Transverse colon (tissue), 4 donors: ENCODE measurements around the gene FNTB. TPM values are rescaled to one million over a fixed set of nuclear protein-coding genes. Genes with fewer than 3 reads are reported as not detected.

ENCODE experiments used
- DNase-seq: peaks from one replicate; pipeline ENCODE4 v3.0.0-alpha.2; 2019
- H3K27ac ChIP-seq, 4 donors: fragments of 200-600 bp; sonication (generic); 2 replicates each; pipeline ENCODE4 v1.5.1; 2016 to 2018; ENCODE audit warnings: inconsistent platforms in 4 of 4
- H3K27me3 ChIP-seq: fragments of 200-600 bp; sonication (generic); 2 replicates; pipeline ENCODE4 v1.5.1; 2017; ENCODE audit warnings: inconsistent platforms
- H3K36me3 ChIP-seq, 4 donors: fragments of 200-600 bp; sonication (generic); 2 replicates each; pipeline ENCODE4 v1.5.1; 2017 to 2019; ENCODE audit warnings: inconsistent platforms in 4 of 4
- H3K4me1 ChIP-seq, 4 donors: fragments of 200-600 bp; sonication (generic); 2 replicates each; pipeline ENCODE4 v1.5.1; 2017 to 2020; ENCODE audit warnings: inconsistent platforms in 4 of 4
- H3K4me3 ChIP-seq, 4 donors: fragments of 200-600 bp; sonication (generic); 1 replicate in 1 of 4; 2 replicates in 3 of 4; pipeline versions ENCODE4 v1.5.1 to v1.6.1; 2017 to 2019; ENCODE audit warnings: inconsistent platforms in 4 of 4
- H3K9me3 ChIP-seq, 2 donors: fragments of 200-600 bp; sonication (generic); 2 replicates each; pipeline ENCODE4 v1.5.1; 2017 to 2019; ENCODE audit warnings: inconsistent platforms in 2 of 2
- EP300 ChIP-seq: sonication (generic); formaldehyde crosslinking; IDR thresholded peaks from one replicate; pipeline ENCODE4 v1.6.1; 2017; ENCODE audit warnings: antibody characterized with exemption, low read depth
- POLR2A ChIP-seq: fragments of 450-650 bp; IDR thresholded peaks from one replicate; pipeline ENCODE4 v1.6.1; 2016; ENCODE audit warnings: antibody characterized with exemption, mild to moderate bottlenecking, moderate library complexity
- POLR2AphosphoS5 ChIP-seq, 3 donors: sonication (generic); formaldehyde crosslinking; IDR thresholded peaks; one replicate each; pipeline ENCODE4 v1.6.1; 2016; ENCODE audit warnings: antibody characterized with exemption in 3 of 3
- WGBS, 2 donors: methylation state at CpG; one replicate each; pipeline ENCODE4 v1.1.5; 2018; ENCODE audit warnings: low coverage in 1 of 2; 5-methylcytosine and 5-hydroxymethylcytosine counted together
- in situ Hi-C, 4 donors: fragments of 200-750 bp; cut with MboI; loops; one replicate each; pipeline versions ENCODE4 v1.15.0 to v1.15.1; 2017; ENCODE audit warnings: low sequenced_read_pairs in 3 of 4, low pct_ligation_motif_present in 1 of 4, low pct_unique_long_range_greater_than_20kb in 1 of 4
- intact Hi-C: fragments of 100-400 bp; cut with DNase I; formaldehyde crosslinking; loops from one replicate; pipeline ENCODE4 v1.15.1; 2023; ENCODE audit warnings: low total_unique reads
- total RNA-seq, 4 donors: library from RNA; depleted of rRNA; stranded (reverse); fragments of >200 nt; gene quantifications; one replicate each; pipeline ENCODE4 v1.1.0, GENCODE V29; 2016
- TF ChIP-seq, protein P1 (sequence below), 5 experiments: fragments of 200-600 bp in 3 of 5; fragments of 450-650 bp in 2 of 5; sonication (generic) in 3 of 5; IDR thresholded peaks; 1 replicate in 2 of 5; 2 replicates in 3 of 5; pipeline ENCODE4 v1.5.1; 2016 to 2017; ENCODE audit warnings: antibody characterized with exemption in 5 of 5, inconsistent platforms in 3 of 5, mild to moderate bottlenecking in 2 of 5, moderate library complexity in 1 of 5

The FNTB gene
- total RNA-seq, 4 donors from 2014 or later: 6.5 to 77.2 (median 12.7) TPM

DNA sequence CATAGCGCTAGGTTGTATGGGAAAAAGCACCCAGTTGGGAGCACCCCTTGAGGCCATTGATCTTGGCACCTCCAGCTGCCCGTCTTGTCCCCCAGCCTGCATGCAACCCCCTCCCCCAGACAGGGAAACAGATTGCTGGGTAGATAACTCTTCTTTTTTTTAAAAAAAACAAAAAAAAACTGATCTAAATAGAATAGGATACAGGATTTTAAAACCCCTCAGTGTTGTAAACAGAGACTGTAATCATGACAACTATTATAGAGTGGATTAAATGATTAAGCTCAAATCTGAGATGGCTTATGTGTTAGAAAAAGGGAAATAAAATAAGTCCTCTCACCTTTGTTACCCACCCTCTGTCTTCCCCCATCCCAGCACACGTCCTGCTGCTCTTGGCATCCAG, 66.8 kb downstream of the FNTB start:
- Histone ChIP-seq H3K9me3 (no peaks in the 10 kb centered on the region), H3K36me3 (peaks cover 0 to 8% (median 0%) of the 10 kb centered on the region in 4 donors), H3K27ac (no peak overlapping the region), H3K27me3 (no peaks in the 10 kb centered on the region), H3K4me3 (no peak overlapping the region), H3K4me1 (peaks cover 0 to 1% (median under 1%) of the 10 kb centered on the region in 4 donors)
- no peak for DNase-seq
- 90 to 94% methylated on average over 2 to 3 of the region's 3 CpGs for WGBS, 2 donors
- in situ Hi-C loops: no loop called here
- TF ChIP-seq POLR2A: no peak
- TF ChIP-seq, protein P1, sequence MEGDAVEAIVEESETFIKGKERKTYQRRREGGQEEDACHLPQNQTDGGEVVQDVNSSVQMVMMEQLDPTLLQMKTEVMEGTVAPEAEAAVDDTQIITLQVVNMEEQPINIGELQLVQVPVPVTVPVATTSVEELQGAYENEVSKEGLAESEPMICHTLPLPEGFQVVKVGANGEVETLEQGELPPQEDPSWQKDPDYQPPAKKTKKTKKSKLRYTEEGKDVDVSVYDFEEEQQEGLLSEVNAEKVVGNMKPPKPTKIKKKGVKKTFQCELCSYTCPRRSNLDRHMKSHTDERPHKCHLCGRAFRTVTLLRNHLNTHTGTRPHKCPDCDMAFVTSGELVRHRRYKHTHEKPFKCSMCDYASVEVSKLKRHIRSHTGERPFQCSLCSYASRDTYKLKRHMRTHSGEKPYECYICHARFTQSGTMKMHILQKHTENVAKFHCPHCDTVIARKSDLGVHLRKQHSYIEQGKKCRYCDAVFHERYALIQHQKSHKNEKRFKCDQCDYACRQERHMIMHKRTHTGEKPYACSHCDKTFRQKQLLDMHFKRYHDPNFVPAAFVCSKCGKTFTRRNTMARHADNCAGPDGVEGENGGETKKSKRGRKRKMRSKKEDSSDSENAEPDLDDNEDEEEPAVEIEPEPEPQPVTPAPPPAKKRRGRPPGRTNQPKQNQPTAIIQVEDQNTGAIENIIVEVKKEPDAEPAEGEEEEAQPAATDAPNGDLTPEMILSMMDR (IDR thresholded peaks at IDR 0.05): no peak
- TF ChIP-seq EP300: no peak
- no peak for TF ChIP-seq POLR2AphosphoS5 (IDR thresholded peaks at IDR 0.05)
- intact Hi-C loops: no loop called here

DNA sequence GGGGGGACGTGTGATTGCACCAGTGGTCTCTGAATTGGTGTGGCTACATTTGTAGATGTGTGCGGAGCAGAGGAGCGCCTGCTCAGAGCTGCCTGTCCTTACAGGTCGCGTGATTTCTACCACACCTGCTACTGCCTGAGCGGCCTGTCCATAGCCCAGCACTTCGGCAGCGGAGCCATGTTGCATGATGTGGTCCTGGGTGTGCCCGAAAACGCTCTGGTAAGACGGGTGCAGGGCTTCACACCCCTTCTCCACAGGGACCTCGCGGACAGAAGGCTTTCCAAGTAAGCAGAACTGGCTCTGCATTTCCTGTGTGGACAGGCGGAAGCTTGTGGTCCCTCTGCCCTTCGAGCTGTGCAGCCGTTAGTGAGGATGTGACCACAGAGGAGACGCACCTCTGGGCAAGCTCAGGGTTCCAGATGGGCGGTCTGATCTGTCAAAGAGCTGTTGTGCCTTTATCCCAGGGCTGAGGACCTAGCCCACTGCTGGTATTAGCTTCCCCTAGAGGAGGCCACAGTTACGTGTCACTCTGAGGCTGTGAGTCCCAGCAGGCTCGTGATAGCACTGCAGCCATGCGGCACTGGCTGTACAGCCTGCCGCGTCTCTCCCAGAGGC, 67.9 kb downstream of the FNTB start:
- in situ Hi-C loops: no loop called here
- 91% methylated on average over 23 of the region's 23 CpGs; no CpG with 5 or more reads in 1 of the 2 donors for WGBS, 2 donors
- H3K27ac ChIP-seq: no peak overlapping the region

DNA sequence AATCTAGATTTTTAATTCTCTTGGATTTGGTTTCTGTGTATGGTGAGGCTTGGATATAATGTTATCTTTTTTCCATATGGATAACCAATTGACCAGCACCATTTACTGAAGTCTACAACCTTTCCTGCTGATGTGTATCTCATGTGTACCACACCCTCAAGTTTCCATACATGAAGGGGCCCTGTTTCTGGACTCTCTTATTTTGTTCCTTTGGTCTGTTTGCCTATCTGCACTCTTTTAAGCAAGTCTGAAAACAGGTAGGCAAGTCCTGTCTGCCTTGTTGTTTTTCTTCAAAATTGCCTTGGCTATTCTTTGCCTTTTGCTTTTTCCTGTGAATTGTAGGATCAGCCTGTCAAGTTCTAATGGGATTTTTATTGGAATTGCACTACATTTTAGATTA, 71.0 kb downstream of the FNTB start:
- H3K4me1 ChIP-seq: no peaks in the 10 kb centered on the region
- no peak overlapping the region for H3K4me3 ChIP-seq
- in situ Hi-C loops: no loop called here
- DNase-seq: no peak
- no peaks in the 10 kb centered on the region for H3K9me3 ChIP-seq
- peaks cover 0 to 28% (median 0%) of the 10 kb centered on the region in 4 donors for H3K36me3 ChIP-seq
- no peak overlapping the region for H3K27ac ChIP-seq
- TF ChIP-seq EP300: no peak
- no peak for TF ChIP-seq POLR2AphosphoS5 (IDR thresholded peaks at IDR 0.05)
- no peak for TF ChIP-seq POLR2A
- TF ChIP-seq, protein P1 (IDR thresholded peaks at IDR 0.05): no peak
- intact Hi-C loops: no loop called here
- H3K27me3 ChIP-seq: no peaks in the 10 kb centered on the region

More for the DNA sequence above, 67.9 kb downstream of the FNTB start:
- Histone ChIP-seq H3K4me3 (no peak overlapping the region), H3K27me3 (no peaks in the 10 kb centered on the region), H3K4me1 (no peaks in the 10 kb centered on the region), H3K36me3 (peaks cover 0 to 18% (median 0%) of the 10 kb centered on the region in 4 donors), H3K9me3 (no peaks in the 10 kb centered on the region)
- intact Hi-C loops: no loop called here
- DNase-seq: no peak
- TF ChIP-seq, protein P1 (IDR thresholded peaks at IDR 0.05): no peak
- no peak for TF ChIP-seq EP300
- TF ChIP-seq POLR2AphosphoS5 (IDR thresholded peaks at IDR 0.05): no peak
- TF ChIP-seq POLR2A: no peak

DNA sequence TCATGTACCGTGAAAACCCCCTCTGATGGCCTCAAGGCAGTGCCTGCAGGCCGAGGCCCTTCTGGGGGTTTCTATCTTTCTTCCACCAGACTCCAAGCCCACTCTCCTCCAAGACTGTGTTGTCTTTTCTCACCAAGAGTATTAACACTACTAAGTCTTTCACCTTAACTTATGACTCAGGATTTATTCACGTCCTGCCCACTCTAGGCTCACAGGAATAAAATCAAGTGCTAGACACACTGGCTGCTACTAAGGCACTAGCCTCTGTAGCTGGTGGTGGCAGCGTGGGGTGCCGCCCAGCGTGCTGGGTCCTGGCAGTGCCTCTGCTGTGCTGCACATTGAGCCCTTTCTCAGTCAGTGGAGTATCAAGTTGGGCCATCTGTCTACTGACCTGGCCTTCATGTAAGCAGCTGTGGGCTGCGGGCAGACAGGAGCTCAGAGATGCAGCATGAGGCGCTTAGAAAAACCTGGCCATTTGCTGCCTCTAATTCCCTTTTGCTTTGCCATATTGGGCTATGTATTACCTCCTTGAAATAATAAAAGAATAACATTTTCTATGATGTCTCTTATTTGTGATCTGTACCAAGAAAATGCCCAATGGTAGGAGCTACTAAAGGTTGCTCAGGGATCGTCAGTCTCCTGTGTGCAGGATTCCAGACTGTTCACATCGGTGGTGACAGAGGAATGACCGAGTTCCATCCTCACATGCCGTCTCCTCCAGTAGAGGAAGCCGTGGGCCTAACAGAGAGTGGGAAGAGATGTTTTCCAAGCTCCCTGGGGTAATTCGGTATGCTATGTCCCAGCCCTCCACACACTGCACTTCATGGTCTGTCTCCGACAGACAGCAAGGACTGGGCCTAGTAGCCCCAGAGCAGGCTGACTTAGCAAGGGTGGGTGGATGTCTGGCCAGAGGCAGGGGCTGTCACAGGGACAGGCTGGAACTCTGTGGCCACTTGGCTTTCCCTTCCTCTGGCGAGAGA, 75.7 kb downstream of the FNTB start:
- no peak for TF ChIP-seq POLR2AphosphoS5 (IDR thresholded peaks at IDR 0.05)
- TF ChIP-seq EP300: no peak
- TF ChIP-seq, protein P1 (IDR thresholded peaks at IDR 0.05): no peak
- TF ChIP-seq POLR2A: no peak
- DNase-seq: no peak
- intact Hi-C loops (no loop called here), in situ Hi-C loops (no loop called here)
- Histone ChIP-seq H3K9me3 (no peaks in the 10 kb centered on the region), H3K27me3 (no peaks in the 10 kb centered on the region), H3K27ac (no peak overlapping the region), H3K36me3 (peaks cover 0 to 28% (median 0%) of the 10 kb centered on the region in 4 donors), H3K4me3 (no peak overlapping the region), H3K4me1 (no peaks in the 10 kb centered on the region)
- 83 to 91% methylated on average over 1 to 16 of the region's 16 CpGs for WGBS, 2 donors
